Kidney glomerular epithelial cell (primary cell): ENCODE data around the gene CLCN4.

Experiments
- DNase-seq: peaks from one replicate; lab custom pipeline; 2025; lab: John Stamatoyannopoulos, UW

CLCN4 gene

DNA sequence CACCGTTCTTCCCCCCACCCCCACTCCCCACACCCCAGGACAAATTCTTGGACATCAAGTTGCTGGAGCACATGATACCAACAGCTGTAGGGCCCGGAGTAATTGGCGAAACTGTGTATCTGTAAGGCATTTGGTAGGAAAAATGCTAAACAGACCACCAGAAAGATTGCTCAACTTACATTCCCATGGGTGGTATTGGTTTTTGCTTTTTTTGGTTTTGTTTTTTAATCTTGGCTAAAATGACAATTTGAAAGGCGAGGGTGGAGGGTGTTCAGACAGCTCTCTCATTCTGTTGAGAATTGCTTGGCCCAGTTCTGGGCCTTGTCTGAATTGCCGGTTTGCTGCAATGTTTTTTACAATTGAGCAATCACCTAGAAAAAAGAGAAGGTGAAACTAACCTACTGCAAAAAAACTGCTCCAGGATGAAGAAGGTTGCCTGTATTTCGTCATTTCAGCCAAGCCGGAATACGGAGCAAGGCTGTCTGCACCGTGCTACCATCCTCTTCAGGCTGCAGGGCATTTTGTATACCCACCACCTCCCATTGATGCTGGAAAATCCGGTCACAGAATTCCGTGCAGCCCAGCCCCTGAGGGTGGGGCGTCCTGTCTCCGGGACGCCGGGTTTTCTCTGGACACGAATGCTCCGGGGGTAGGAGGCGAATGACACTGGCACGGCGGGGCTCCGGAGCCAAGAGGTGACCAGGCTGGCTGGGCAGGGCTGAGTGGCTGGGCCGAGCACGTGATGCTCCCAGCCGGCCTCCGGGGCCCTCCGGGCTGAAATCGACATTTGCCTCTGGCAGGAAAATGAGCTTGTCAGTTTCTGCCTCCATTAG, at the start of gene CLCN4:
Gene CLCN4 (plus strand): TSS at position 777 of the 833 bp plus-strand sequence. CDS start 28,058 bp downstream, outside the sequence.
- peak; percentile 20 for DNase-seq

DNA sequence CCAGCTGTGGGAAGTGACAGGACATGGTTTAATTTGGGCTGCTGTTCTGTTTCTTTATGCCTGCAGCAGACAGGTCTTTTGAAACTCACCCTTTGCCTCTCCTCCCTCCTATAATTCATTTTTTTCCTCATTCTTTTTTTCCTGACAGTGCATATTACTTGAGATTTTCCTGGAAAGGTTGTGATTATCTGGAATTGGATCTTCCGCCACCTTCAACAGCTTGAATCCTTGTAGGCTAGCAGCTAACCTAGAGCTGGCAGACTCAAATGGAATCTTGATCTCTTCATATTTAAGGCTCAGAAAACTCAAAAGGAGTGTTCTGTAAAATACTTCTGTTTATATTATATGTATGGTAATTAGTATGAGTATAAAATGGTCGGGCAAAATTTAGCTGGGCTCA, 49.3 kb upstream of the CLCN4 start:
- DNase-seq = no peak

- no peak for DNase-seq
Measured at GRCh38 chrX:10108288-10108687, 48.5 kb upstream of the CLCN4 start.

GRCh38 chrX:10109695-10110094, 47.1 kb upstream of the CLCN4 start:
- DNase-seq = no peak

GRCh38 chrX:10110316-10110935, 46.3 kb upstream of the CLCN4 start:
- no peak for DNase-seq

DNA sequence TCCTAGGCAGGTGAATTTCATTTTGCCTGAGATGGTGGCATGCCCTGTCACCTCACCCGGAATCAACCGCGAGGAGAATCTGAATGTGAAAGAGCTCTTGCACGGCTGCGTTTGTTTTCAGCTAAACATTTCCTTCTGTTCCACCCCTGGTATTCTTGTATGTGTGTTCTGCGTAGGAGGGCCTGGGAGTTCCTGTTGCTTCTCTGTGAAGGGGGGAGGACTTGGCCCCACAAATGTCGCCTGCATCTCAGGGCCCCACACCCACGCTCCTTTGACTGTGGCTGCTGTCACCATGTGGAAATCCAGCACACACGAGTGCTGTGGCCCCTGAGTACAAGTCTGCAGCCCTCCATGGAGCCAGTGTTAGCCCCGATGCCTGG, 45.8 kb upstream of the CLCN4 start:
- no peak for DNase-seq

GRCh38 chrX:10111364-10112148, 45.2 kb upstream of the CLCN4 start:
- DNase-seq = no peak

- no peak for DNase-seq
Measured at GRCh38 chrX:10112510-10112909, 44.3 kb upstream of the CLCN4 start.

DNA sequence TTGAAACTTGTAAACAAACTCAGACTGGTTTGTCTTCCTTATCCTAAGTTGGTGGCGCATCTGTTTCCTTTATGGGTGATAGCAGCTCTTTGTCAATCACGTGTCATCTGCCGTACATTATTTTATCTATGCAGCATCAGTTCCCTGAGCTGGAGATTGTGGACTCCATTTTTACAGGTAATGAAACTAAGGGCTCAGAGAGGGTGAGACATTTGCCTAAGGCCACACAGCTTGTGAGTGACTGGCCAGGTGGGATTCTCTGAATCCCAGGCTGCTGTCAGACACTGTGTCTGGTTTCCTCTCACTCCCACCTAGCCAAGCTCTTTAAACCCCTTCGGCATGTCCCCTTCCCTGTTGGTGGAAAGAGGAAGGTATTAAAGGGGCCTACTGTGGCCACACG, 41.7 kb upstream of the CLCN4 start:
- DNase-seq = no peak

DNA sequence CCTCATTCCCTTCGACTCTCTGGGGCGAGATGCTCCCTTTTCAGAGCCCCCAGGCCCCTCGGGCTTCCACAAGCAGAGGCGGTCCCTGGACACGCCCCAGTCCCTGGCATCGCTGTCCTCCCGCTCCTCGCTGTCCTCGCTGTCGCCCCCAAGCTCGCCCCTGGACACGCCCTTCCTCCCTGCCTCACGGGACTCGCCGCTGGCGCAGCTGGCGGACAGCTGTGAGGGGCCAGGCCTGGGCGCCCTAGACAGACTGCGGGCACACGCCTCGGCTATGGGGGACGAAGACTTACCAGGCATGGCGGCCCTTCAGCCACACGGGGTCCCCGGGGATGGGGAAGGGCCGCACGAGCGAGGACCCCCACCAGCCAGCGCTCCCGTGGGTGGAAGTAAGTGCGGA, 39.5 kb upstream of the CLCN4 start:
- no peak for DNase-seq

- DNase-seq = no peak
Measured at GRCh38 chrX:10117864-10118377, 38.9 kb upstream of the CLCN4 start.

DNA sequence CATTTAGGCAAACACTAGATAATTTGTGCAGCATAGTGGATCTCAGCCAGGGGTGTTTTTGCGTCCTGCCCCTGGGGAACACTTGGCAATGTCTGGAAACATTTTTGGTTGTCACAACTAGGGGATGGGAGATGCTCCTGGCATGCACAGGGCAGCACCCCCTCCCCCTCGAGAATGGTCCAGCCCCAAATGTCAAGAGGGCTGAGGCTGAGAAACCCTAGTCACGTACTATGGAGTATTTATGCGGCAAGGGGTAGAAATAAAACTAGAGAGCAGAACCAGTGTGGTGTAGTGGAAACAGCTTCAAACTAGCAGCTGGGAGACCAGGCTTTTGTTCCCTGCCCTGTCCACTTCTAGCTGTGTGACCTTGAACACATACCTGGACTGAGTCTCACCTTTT, 38.2 kb upstream of the CLCN4 start:
- no peak for DNase-seq

- DNase-seq = peak; percentile 32
Measured at GRCh38 chrX:10119399-10119990, 37.3 kb upstream of the CLCN4 start.

DNA sequence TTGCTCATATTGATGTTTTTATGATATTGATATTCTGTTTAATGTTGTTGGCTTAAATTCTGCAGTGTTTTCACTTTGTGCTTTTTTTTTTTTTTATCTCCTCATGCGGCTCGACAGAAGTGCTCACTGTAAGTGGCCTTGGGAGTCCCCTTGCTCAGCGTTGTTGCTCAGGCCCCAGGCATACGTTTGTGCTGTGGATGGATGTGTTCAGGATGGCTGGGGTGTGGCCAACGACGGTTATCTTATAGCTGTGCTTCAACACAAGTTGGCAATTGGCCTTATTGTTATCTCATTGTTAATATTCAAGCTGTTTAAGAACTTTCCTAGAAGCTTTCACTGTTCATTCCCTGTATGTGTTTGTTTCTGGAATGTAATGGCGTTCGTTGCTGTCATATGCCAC, 36.4 kb upstream of the CLCN4 start:
- DNase-seq = no peak

- DNase-seq = no peak
Measured at GRCh38 chrX:10120828-10121227, 35.9 kb upstream of the CLCN4 start.

DNA sequence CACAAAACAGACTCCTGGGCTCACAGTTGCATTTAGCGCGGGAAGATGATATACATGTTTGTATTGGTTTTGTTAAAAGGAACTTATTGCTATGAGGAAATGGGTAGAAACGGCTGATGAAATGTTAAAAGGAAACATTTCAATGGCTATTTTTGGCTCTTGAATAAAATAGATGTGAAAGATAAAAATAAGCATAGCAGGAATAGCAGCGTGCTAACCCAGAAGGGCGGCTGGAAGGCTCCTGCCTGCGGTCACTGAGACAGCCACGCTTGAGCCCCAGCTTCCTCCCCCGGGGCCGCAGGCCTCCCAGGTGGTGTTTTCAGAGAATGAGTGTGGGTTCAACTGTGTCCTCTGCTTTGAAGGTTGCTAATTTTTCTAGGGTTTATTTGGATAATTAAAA, 35.0 kb upstream of the CLCN4 start:
- DNase-seq = no peak

DNA sequence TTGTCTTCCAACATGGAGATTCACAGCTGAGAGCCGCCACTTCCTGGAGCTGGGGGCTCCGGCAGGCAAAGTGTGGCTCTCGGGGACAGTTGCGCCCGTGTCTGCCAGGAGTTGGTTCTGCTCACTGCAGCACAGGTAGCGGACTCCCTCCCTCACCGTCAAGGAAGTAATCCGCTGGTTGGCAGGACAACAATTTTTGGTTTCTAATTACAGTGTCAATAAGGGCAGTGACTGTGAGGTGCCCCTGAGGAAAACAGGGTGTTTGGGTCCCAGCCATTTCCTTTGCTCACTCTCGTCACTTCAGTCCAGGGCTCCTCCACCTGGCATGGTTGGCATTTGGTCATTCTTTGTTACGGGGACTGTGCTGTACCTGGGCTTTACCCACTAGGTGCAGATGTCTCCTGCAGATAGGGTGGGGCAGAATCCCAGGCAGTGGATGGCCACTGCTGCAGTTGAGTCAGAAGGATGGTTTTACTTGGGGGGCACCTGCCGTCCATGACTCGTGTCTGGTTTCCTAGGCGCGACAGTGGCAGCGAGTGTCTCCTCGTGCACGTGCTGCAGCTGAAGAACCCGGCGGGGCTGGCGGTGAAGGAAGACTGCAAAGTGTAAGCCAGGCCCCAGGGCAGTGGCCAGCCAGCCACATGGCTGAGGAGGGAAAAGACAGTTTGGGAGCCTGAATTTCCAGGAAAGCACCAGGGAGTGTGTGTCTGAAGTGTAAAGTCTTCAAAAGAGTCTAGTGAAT, 32.1 kb upstream of the CLCN4 start:
- no peak for DNase-seq

DNA sequence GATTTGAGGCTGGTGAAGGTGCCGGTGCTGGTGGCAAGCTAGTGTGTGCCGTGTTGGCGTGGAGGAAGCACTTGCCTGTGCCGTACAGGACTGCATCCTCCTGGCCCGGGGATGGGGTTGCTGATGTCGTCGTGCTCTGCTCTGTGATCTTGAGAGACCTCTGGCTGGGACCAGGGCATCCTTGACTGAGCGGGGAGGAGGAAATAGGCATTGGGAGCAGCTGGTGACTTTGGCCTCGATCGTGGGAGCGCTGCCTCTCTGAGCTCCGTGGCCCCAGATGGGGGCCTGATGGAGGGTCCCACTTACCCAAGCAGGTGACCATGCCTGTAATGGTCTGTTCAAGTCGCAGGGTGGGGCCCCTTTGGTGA, 31.5 kb upstream of the CLCN4 start:
- DNase-seq = no peak

DNA sequence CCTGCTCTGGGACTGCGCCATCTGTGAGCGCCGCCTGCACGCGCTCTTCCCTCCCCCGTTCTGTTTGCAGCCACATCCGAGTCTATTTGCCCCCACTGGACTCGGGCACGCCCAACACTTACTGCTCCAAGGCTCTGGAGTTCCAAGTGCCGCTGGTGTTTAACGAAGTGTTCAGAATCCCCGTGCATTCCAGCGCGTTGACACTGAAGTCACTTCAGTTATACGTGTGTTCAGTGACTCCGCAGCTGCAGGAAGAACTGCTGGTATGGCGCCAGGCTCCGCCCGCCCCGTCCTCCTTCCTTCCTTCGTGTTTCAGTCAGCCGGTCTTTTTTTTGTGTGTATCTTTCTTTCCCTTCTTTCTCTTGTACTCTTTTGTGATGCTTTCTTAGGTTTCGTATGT, 30.7 kb upstream of the CLCN4 start:
- no peak for DNase-seq

DNA sequence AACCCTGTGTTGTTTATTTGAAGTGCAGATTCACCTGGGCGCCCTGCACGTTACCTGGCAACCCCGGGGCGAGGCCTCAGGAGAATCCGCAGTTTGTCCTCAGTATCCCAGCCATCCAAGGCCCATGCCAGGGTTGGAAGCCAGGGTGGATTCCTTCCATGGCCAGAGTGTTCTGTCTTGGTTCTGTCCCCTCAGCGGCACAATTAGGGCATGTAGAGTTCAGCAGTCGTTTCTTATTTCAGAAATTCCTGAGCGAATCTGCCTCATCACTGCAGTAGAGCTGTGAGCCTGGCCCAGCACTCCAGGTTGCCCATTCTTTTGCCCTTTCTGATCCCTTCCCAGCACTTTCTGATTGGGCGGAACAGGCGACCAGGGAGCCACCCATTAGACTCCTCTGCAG, 29.9 kb upstream of the CLCN4 start:
- DNase-seq = no peak

- no peak for DNase-seq
Measured at GRCh38 chrX:10128386-10128785, 28.4 kb upstream of the CLCN4 start.

GRCh38 chrX:10129229-10129628, 27.5 kb upstream of the CLCN4 start:
- no peak for DNase-seq
